ENCODE measurements around the gene CD44.
A peak's percentile ranks its signal among the peaks of the same experiment; 100 is the strongest.

CD44 gene

GRCh38 chr11:35237860-35238715 lies 99.1 kb downstream of the CD44 start:
- DNase-seq (ENCODE audit: low spot score), result peak; percentile 61

DNA sequence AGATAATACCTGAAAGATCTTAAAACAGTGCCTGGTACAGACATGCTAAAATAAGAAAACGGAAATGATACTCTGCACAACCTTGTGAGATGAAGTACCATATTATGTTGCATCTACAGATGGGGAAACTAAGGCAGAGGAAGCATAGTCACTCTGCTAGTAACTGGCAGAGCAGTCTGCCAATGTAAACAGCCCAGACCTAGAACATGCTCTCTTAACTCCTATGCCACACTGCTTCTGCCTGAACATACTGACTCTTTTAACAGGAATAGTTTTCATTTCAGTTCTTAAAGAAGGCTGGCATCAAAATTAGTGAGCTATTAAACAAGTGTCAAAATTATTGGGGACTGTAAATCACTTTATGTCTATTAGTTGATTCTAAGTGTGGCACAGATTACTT lies 99.9 kb downstream of the CD44 start:
- DNase-seq (ENCODE audit: low spot score), result no peak

DNA sequence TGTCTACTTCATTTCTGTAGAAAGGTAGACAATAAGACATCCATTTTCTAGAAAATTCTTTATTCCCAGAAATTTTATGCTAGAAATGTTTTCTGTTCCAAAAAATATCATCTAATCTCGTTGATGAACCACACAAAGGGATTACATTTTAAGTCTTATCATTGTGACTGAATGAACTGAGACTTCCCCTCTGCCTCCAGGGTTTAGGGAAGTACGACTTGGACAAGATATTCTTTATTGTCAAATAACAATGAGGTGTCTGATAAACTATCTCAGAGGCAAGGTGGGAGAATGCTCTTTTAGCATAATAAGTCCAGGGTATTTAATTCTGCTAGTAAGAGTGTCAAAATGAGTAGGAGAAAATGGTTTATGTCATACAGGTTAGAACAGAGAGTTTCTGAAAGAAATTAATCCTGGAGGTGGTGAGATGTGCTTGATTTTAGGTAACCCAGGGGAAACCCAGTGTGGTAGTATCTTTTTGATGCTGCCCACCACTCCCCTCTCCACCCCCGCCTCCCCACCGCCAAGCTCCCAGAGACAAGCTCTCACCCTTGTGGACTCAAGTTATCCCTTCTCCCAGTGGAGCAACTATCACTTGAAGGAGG lies 100.6 kb downstream of the CD44 start:
- DNase-seq (ENCODE audit: low spot score), result no peak

DNA sequence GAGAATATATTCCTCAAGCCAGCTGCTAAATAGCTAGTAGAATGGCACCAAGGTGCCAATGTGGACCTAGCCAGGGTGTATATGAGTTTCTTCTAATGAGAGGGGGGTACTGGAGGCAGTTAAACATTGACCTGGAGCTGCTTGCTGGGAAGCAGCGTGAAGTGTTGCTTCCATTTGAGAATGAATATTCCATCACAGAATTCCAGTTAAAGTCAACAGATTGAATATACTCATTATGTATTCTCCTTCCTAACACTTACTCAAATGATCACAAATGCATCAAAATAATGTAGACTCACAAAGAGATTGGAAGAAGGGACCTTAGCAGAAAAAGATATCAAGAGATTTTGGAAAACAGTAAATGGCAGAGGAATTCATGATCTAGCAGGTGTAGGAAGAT lies 102.1 kb downstream of the CD44 start:
- no peak for DNase-seq (ENCODE audit: low spot score)

DNA sequence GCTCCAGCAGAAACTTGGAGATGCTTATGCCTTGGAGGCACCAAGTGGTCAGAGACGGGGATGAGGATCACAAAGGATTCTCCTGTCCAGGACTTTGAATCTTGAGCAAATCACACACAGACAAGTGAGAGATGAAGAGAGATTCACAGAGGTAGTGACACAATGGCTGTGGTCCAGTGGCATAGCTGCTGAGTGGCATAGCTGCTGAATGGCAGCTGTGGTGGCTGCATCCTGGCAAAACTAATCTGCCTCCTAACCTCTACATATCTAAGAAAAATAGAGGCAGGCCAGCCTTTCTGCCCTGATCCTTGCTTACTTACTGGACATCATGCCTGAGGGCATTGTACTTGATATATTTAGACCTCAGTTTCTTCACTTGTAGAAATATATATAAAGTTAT lies 102.6 kb downstream of the CD44 start:
- no peak for DNase-seq (ENCODE audit: low spot score)

- DNase-seq (ENCODE audit: low spot score), result no peak
Observed at GRCh38 chr11:35242412-35243242, 103.7 kb downstream of the CD44 start.

DNA sequence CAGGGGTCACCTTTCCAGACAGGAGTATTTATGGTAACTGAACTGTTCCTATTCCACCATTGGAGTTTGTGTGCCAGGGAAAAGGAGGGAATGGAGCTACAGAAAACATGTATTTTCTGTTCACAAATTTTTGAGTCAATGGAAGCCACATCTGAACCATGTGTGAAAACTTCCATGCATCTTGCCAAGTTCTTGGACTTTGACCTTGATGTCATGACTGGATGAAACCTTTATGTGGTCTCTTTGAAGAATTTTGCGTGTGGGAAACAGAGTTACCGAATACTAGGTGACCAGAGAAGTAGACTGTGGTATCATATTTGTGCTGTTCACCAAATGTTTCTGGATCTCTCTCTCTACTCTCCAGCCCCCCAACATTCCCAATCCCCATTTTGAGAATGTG lies 104.8 kb downstream of the CD44 start:
- no peak for DNase-seq (ENCODE audit: low spot score)

DNA sequence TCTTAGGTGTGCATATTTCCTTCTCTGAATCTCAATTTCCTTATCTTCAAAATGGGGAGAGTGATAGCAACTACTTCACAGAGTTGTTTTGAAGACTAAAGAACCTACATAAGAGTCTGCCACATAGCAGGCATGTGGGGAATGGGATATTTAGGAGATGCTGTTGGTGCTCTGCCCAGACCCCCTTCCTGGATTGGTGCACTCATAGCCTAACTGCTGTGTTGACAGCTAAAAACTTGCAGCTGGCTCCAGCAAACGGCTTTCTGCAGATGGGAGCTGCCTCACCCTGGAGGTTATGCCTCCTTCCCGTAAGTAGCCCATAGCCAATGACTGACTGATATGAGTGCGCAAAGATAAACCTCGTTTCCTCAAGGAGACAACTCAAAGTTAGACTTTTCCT lies 106.1 kb downstream of the CD44 start:
- DNase-seq (ENCODE audit: low spot score), result no peak

- DNase-seq (ENCODE audit: low spot score), result no peak
Observed at GRCh38 chr11:35245786-35246185, 106.8 kb downstream of the CD44 start.

GRCh38 chr11:35246745-35247144 lies 107.8 kb downstream of the CD44 start:
- DNase-seq (ENCODE audit: low spot score), result no peak

- DNase-seq (ENCODE audit: low spot score), result no peak
Observed at GRCh38 chr11:35247428-35247827, 108.5 kb downstream of the CD44 start.

- DNase-seq (ENCODE audit: low spot score), result no peak
Observed at GRCh38 chr11:35247863-35248262, 108.9 kb downstream of the CD44 start.

DNA sequence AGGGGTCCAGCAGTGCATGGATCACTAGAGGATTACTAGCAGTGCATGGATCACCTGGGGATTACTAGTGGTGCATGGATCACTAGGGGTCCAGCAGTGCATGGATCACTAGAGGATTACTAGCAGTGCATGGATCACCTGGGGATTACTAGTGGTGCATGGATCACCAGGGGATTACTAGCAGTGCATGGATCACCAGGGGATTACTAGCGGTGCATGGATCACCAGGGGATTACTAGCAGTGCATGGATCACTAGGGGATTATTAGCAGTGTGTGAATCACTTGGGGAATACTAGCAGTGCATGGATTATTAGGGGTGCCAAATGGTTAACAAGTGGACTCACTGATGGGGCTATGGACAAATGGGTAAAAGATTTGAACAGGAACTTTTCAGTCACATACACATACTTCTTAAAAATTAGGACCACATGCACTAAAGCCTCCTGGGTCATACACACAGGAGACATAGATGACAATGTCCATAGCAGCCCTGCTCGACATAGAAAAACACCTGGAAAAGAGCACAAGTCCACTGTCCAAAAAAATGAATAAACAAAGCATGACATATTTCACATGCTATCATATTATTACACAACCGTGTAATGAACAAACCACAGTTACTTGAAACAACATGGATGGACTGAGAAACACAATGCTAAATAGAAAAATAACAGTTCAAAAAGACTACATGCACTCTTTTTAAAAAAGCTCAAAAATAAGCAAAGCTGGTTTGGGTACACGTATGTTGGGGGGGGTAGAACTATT lies 109.8 kb downstream of the CD44 start:
- no peak for DNase-seq (ENCODE audit: low spot score)

DNA sequence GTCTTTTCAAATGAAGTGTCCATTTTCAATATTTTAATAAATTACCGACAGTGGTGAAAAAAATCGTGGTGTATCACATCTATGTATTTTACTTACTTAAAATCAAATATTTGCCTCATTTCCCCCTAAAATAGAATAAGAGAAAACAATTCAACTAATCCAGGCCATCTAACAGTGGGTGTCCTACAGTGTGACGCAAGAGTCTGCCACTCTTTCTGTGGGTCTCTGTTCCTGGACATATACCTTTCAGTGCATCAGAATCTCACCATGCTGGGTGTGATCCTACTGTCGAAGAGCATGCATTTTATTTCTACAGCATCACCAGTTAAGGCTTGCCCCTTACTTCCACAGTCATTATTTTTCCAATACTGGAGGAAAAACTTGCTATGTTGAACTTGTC lies 111.2 kb downstream of the CD44 start:
- no peak for DNase-seq (ENCODE audit: low spot score)

GRCh38 chr11:35250621-35251020 lies 111.7 kb downstream of the CD44 start:
- DNase-seq (ENCODE audit: low spot score), result no peak

GRCh38 chr11:35253237-35253636 lies 114.3 kb downstream of the CD44 start:
- DNase-seq (ENCODE audit: low spot score), result no peak

DNA sequence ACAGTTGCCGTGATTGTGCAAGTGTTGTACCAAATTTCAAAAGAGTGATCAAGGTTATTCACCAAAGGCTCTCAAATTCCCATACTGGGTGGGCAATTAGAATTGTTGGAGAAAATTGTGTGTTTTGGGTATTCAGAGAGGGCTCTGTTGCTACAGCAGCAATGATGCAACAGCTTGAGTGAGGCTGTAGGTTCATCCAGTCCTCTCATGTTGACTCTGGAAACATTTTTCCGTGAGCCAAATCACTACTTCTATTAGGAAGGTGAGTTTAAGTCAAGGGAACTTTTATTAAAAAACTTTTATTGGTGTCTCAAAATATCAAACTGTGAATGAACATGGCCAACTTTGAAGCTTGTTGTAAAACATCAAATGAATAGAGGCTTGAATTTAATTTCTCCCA lies 116.5 kb downstream of the CD44 start:
- DNase-seq (ENCODE audit: low spot score), result no peak

DNA sequence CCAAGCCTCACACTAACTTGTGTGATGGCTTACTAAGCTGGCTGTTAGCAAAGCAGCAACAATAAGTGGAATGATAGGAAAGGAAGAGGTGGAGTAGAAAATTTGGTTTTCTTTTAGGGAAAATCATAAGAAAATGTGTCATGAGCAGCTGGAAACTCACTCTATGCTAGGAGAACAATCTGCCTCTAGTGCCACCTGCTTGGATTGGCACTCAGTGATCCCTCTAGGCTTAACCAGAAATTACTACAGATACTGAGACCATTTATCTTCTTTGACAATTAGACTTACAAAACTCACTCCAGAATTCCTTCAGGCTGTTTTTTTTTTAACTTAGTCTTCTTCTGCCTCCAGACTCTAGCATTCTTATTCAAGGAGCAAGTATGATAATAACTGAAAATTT lies 117.3 kb downstream of the CD44 start:
- DNase-seq (ENCODE audit: low spot score), result no peak

DNA sequence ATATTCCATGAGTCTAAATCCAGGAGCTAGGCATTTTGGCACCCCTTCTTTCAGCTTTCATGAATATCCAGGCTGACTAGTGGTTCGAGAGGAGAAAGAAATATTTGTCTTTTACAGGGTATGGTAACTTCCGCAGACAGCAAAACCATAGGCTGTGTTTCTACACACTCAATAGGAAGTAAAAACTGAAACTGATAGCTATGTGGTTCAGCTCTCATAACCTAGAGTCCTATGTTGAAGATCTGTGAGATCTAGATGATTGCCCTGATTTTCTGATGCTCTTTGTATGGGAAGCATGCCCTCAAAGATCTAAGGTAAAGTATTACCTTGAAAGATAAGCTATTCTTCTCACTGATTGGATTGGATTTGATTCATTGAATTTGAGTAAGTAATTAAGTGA lies 118.3 kb downstream of the CD44 start:
- no peak for DNase-seq (ENCODE audit: low spot score)

DNA sequence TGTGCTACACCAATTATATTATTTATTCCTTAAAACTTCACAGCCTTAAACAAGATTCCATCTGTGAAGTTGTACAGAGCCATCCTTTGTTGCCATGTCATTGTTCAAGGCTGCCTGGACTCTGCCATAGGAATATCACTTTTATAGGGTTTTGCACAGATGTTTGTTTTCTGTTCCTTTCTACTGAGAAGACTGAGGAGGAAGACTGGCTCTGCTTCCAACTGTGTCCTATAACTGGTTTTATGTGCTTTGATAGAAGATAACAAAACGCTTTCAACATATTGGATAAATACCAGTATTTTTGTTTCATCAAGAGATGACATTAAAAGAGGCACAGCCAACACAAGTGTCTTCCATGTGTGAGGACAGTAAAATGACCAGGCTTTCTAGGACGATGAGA lies 120.6 kb downstream of the CD44 start:
- no peak for DNase-seq (ENCODE audit: low spot score)

DNA sequence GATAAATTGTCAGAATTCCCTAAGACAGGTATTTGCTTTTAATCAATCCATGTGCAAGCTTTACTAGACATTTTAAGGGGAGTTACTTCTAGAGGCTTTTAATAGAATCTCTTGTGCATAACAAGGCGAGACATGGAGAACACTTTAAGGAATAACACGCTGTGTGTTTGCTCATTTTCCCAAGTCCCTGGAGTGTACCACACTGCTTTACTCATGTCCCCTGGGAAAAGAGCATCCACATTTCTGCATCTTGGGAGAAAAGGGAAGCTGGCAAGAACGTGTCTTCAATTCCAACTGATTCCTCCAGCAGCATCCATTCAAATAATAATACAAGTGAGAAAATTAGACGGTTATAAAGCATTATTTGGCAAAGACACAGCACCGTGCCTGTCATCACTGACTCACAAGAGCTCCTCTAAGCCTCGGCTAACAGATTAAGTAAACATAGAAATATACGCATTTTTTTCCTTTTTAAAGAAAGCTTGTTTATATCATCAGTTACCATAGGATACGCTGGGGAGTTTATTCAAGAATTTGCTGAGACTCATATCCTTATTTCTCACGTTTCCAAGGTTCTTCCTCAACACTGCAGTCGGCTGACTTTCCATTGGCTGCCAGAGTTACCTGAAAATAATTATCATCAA lies 121.5 kb downstream of the CD44 start:
- no peak for DNase-seq (ENCODE audit: low spot score)

- DNase-seq (ENCODE audit: low spot score), result no peak
Observed at GRCh38 chr11:35261197-35261596, 122.2 kb downstream of the CD44 start.

All from iPS-NIHi11 (cell line).